OCI-LY1 (cell line): ENCODE results near the gene USP22.

ENCODE experiments used
- H2AFZ ChIP-seq: fragments of 200-600 bp; sonication (generic), shearing (Covaris generic); 2 replicates; pipeline ENCODE4 v1.6.0; 2014; ENCODE audit warnings: antibody characterized with exemption, mild to moderate bottlenecking, low read length
- H3F3A ChIP-seq: fragments of 200-600 bp; sonication (generic), shearing (Covaris generic); 2 replicates; pipeline ENCODE4 v1.6.0; 2014; ENCODE audit warnings: mild to moderate bottlenecking, antibody characterized with exemption, low read length, moderate library complexity; ENCODE audit not compliant: insufficient read depth
- H3K27ac ChIP-seq: fragments of 200-600 bp; sonication (generic); 2 replicates; pipeline ENCODE4 v1.5.1; 2014; ENCODE audit warnings: low read length, mixed run types, mild to moderate bottlenecking, low read depth; ENCODE audit not compliant: poor library complexity, severe bottlenecking
- H3K27me3 ChIP-seq: fragments of 200-600 bp; sonication (generic); 2 replicates; pipeline ENCODE4 v1.6.0; 2014; ENCODE audit warnings: antibody characterized with exemption, mild to moderate bottlenecking, low read length, moderate library complexity; ENCODE audit not compliant: insufficient read depth
- H3K36me3 ChIP-seq: fragments of 200-600 bp; sonication (generic); 2 replicates; pipeline ENCODE4 v1.6.1; 2014; ENCODE audit warnings: mild to moderate bottlenecking, antibody characterized with exemption, low read length, moderate library complexity, mixed read lengths; ENCODE audit not compliant: insufficient read depth
- H3K4me1 ChIP-seq: fragments of 200-600 bp; sonication (generic); 2 replicates; pipeline ENCODE4 v1.5.1; 2014; ENCODE audit warnings: mild to moderate bottlenecking, low read length, moderate library complexity; ENCODE audit not compliant: insufficient read depth, severe bottlenecking
- H3K4me2 ChIP-seq: fragments of 200-600 bp; sonication (generic), shearing (Covaris generic); 2 replicates; pipeline ENCODE4 v1.6.1; 2014; ENCODE audit warnings: low read length
- H3K4me3 ChIP-seq: fragments of 200-600 bp; sonication (generic); 2 replicates; pipeline ENCODE4 v1.5.1; 2014; ENCODE audit warnings: low read length, low read depth, mild to moderate bottlenecking, mixed read lengths; ENCODE audit not compliant: poor library complexity, severe bottlenecking
- H3K79me2 ChIP-seq: fragments of 200-600 bp; shearing (Covaris generic); 2 replicates; pipeline ENCODE4 v1.6.1; 2016; ENCODE audit warnings: mixed run types, low read length, mixed read lengths; ENCODE audit not compliant: insufficient read depth
- H3K9ac ChIP-seq: fragments of 200-600 bp; sonication (generic), shearing (Covaris generic); 2 replicates; pipeline ENCODE4 v1.6.1; 2014; ENCODE audit warnings: mild to moderate bottlenecking, low read length, mixed read lengths
- H3K9me2 ChIP-seq: fragments of 200-600 bp; sonication (generic), shearing (Covaris generic); 2 replicates; pipeline ENCODE4 v1.6.1; 2014; ENCODE audit warnings: low read depth, mild to moderate bottlenecking, low read length, mixed read lengths
- H3K9me3 ChIP-seq: fragments of 200-600 bp; shearing (Covaris generic); 2 replicates; pipeline ENCODE4 v1.6.1; 2014; ENCODE audit warnings: low read length, mixed read lengths
- H4K20me1 ChIP-seq: fragments of 200-600 bp; sonication (generic), shearing (Covaris generic); 2 replicates; pipeline ENCODE4 v1.6.0; 2016; ENCODE audit warnings: mild to moderate bottlenecking, low read length; ENCODE audit not compliant: insufficient read depth
- EZH2 ChIP-seq: fragments of 200-600 bp; sonication (generic), shearing (Covaris generic); IDR thresholded peaks from 2 replicates; pipeline ENCODE4 v1.8.0; 2017; ENCODE audit warnings: borderline replicate concordance, mixed run types, mild to moderate bottlenecking, antibody characterized with exemption, low read length, moderate library complexity, mixed read lengths
- TF ChIP-seq, protein P1 (sequence below): fragments of 200-600 bp; sonication (generic), shearing (Covaris generic); IDR thresholded peaks from 2 replicates; pipeline ENCODE4 v1.5.1; 2017; ENCODE audit warnings: mild to moderate bottlenecking, antibody characterized with exemption, low read length, moderate library complexity, mixed read lengths

The USP22 gene

GRCh38 chr17:21017256-21017655 is 25.6 kb downstream of the USP22 start:
- Histone ChIP-seq H2AFZ (no peak overlapping the region), H3K79me2 (no peaks in the 10 kb centered on the region), H3K9me3 (no peaks in the 10 kb centered on the region), H3K36me3 (peaks cover 93% of the 10 kb centered on the region), H3K9me2 (no peaks in the 10 kb centered on the region), H3K4me2 (no peak overlapping the region), H3K27ac (no peak overlapping the region), H3K9ac (no peak overlapping the region), H4K20me1 (no peaks in the 10 kb centered on the region), H3F3A (no peaks in the 10 kb centered on the region), H3K27me3 (no peaks in the 10 kb centered on the region), H3K4me3 (no peak overlapping the region), H3K4me1 (no peaks in the 10 kb centered on the region)
- TF ChIP-seq, protein P1, sequence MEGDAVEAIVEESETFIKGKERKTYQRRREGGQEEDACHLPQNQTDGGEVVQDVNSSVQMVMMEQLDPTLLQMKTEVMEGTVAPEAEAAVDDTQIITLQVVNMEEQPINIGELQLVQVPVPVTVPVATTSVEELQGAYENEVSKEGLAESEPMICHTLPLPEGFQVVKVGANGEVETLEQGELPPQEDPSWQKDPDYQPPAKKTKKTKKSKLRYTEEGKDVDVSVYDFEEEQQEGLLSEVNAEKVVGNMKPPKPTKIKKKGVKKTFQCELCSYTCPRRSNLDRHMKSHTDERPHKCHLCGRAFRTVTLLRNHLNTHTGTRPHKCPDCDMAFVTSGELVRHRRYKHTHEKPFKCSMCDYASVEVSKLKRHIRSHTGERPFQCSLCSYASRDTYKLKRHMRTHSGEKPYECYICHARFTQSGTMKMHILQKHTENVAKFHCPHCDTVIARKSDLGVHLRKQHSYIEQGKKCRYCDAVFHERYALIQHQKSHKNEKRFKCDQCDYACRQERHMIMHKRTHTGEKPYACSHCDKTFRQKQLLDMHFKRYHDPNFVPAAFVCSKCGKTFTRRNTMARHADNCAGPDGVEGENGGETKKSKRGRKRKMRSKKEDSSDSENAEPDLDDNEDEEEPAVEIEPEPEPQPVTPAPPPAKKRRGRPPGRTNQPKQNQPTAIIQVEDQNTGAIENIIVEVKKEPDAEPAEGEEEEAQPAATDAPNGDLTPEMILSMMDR: no peak
- no peak for TF ChIP-seq EZH2

GRCh38 chr17:21016826-21017225 is 26.0 kb downstream of the USP22 start:
- no peak overlapping the region for H2AFZ ChIP-seq
- H3K79me2 ChIP-seq: no peaks in the 10 kb centered on the region
- no peaks in the 10 kb centered on the region for H3K4me1 ChIP-seq
- H3K9me2 ChIP-seq: no peaks in the 10 kb centered on the region
- H3K4me2 ChIP-seq: no peak overlapping the region
- H4K20me1 ChIP-seq: no peaks in the 10 kb centered on the region
- no peaks in the 10 kb centered on the region for H3F3A ChIP-seq
- no peak overlapping the region for H3K9ac ChIP-seq
- TF ChIP-seq, protein P1: no peak
- TF ChIP-seq EZH2: no peak
- H3K9me3 ChIP-seq: no peaks in the 10 kb centered on the region
- H3K27me3 ChIP-seq: no peaks in the 10 kb centered on the region
- H3K36me3 ChIP-seq: peaks cover 97% of the 10 kb centered on the region
- no peak overlapping the region for H3K27ac ChIP-seq
- H3K4me3 ChIP-seq: no peak overlapping the region

DNA sequence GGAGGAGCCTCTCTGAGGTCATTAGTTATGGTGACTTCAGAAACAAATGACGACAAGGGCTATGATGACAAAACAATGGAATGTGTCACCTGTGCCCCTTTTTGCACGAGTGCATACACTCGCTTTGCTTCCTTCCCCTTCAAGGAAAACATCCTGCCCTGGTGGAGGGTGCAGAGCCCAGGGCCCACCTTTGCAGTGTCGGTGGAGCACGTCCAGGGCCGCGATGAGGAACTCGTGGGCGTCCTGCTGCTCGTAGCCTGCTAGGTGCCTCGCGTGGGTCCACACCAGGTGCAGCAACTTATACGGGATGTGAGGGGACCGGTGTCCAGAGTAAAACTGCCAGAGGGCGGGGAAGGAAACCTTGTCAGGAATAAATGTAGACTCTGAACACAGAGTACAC is 27.2 kb downstream of the USP22 start:
- H3K9me2 ChIP-seq: no peaks in the 10 kb centered on the region
- H3K27ac ChIP-seq: no peak overlapping the region
- no peaks in the 10 kb centered on the region for H4K20me1 ChIP-seq
- no peaks in the 10 kb centered on the region for H3F3A ChIP-seq
- no peaks in the 10 kb centered on the region for H3K79me2 ChIP-seq
- H2AFZ ChIP-seq: no peak overlapping the region
- peaks cover 98% of the 10 kb centered on the region for H3K36me3 ChIP-seq
- no peak overlapping the region for H3K4me3 ChIP-seq
- H3K27me3 ChIP-seq: no peaks in the 10 kb centered on the region
- no peaks in the 10 kb centered on the region for H3K4me1 ChIP-seq
- H3K4me2 ChIP-seq: no peak overlapping the region
- no peak for TF ChIP-seq EZH2
- TF ChIP-seq, protein P1: no peak
- no peaks in the 10 kb centered on the region for H3K9me3 ChIP-seq
- no peak overlapping the region for H3K9ac ChIP-seq
